SU-DHL-6 (cell line): ENCODE data around the gene CCDC157.

Experiments
- EZH2phosphoT487 ChIP-seq: fragments of 200-600 bp; sonication (generic), shearing (Covaris generic); conservative IDR thresholded peaks from 2 replicates; pipeline ENCODE4 v1.6.1; 2018; ENCODE audit warnings: mild to moderate bottlenecking, antibody characterized with exemption, low read length, moderate library complexity, mixed read lengths
- TF ChIP-seq, protein P1 (sequence below): fragments of 200-600 bp; sonication (generic); IDR thresholded peaks from one replicate; pipeline ENCODE4 v1.5.1; 2017; ENCODE audit warnings: antibody characterized with exemption, mild to moderate bottlenecking, low read length, moderate library complexity; ENCODE audit not compliant: insufficient read depth, poor library complexity, severe bottlenecking

DNA sequence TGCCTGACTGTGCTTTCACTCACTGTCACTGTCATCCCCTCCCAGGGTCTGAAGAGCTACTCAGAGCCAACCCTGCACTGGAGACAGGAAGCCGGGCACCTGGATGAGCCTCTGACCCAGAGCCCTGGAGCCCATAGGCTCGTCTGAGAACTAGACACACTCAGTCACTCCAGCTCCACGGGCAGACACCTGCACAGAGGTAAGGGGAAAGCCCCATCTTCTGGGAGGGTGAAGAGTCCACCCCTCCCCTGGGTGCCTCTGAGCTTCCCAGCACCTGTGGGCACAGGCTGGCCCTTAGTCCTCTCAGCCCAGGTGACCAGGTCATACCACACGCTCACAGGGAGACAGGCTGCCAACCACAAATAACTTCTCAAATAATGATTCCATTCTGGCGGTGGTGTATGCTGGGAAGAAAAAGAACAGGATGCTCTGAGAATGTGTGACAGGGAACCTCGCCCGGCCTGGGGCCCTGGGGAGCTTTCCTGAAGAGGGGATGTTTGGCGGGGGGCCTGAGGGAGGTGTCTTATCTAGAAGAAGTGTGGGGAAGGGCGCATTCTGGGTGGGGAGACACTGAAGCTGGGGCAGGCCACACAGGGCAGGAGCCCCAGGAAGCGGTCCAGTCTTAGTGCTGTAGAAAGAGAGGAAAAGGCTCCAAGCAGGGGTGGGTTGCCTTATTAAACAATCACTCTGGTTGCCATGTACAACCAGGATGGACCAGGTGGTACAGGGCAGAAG, 5.3 kb downstream of the CCDC157 start:
- TF ChIP-seq, protein P1, sequence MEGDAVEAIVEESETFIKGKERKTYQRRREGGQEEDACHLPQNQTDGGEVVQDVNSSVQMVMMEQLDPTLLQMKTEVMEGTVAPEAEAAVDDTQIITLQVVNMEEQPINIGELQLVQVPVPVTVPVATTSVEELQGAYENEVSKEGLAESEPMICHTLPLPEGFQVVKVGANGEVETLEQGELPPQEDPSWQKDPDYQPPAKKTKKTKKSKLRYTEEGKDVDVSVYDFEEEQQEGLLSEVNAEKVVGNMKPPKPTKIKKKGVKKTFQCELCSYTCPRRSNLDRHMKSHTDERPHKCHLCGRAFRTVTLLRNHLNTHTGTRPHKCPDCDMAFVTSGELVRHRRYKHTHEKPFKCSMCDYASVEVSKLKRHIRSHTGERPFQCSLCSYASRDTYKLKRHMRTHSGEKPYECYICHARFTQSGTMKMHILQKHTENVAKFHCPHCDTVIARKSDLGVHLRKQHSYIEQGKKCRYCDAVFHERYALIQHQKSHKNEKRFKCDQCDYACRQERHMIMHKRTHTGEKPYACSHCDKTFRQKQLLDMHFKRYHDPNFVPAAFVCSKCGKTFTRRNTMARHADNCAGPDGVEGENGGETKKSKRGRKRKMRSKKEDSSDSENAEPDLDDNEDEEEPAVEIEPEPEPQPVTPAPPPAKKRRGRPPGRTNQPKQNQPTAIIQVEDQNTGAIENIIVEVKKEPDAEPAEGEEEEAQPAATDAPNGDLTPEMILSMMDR: no peak
- TF ChIP-seq EZH2phosphoT487: no peak
